Neural cell (in vitro differentiated cells): ENCODE data around the gene RIMKLB. TPM values are rescaled to one million over a fixed set of nuclear protein-coding genes. Genes with fewer than 3 reads are reported as not detected.

Experiments
- H2AFZ ChIP-seq: fragments of 200-600, 300-800 bp; sonication (generic), shearing (Covaris generic); 2 replicates; pipeline ENCODE4 v1.6.0; 2014; ENCODE audit warnings: low read depth, mild to moderate bottlenecking, antibody characterized with exemption, low read length, moderate library complexity
- H3F3A ChIP-seq: fragments of 200-600 bp; shearing (Covaris generic); 2 replicates; pipeline ENCODE4 v1.6.1; 2016; ENCODE audit warnings: mild to moderate bottlenecking, moderate library complexity, mixed read lengths, antibody characterized with exemption, low read length; ENCODE audit not compliant: insufficient read depth, poor library complexity, severe bottlenecking
- H3K27ac ChIP-seq: fragments of 200-600, 300-800 bp; sonication (generic), shearing (Covaris generic); 2 replicates; pipeline ENCODE4 v1.5.1; 2014; ENCODE audit warnings: mild to moderate bottlenecking, low read length, moderate library complexity
- H3K27me3 ChIP-seq: fragments of 300-800, 200-600 bp; sonication (generic), shearing (Covaris generic); 2 replicates; pipeline ENCODE4 v1.6.0; 2014; ENCODE audit warnings: mild to moderate bottlenecking, low read depth, low read length, moderate library complexity; ENCODE audit not compliant: insufficient read depth
- H3K36me3 ChIP-seq: fragments of 300-800, 200-600 bp; sonication (generic), shearing (Covaris generic); 2 replicates; pipeline ENCODE4 v1.5.1; 2014; ENCODE audit warnings: mild to moderate bottlenecking, antibody characterized with exemption, low read length, moderate library complexity; ENCODE audit not compliant: insufficient read depth
- H3K4me2 ChIP-seq: fragments of 300-800, 200-600 bp; sonication (generic), shearing (Covaris generic); 2 replicates; pipeline ENCODE4 v1.6.0; 2014; ENCODE audit warnings: mild to moderate bottlenecking, low read length
- H3K4me3 ChIP-seq: fragments of 300-800, 200-600 bp; sonication (generic), shearing (Covaris generic); 2 replicates; pipeline ENCODE4 v1.5.1; 2014; ENCODE audit warnings: mild to moderate bottlenecking, low read length, moderate library complexity
- H3K79me2 ChIP-seq: fragments of 200-600 bp; shearing (Covaris generic); replicated peaks from 2 replicates; pipeline ENCODE4 v1.6.0; 2014; ENCODE audit warnings: mild to moderate bottlenecking, low read length, moderate library complexity; ENCODE audit not compliant: insufficient read depth
- H3K9ac ChIP-seq: fragments of 300-800, 200-600 bp; sonication (generic), shearing (Covaris generic); 2 replicates; pipeline ENCODE4 v1.6.1; 2016; ENCODE audit warnings: mild to moderate bottlenecking, low read length, mixed read lengths
- H3K9me2 ChIP-seq: fragments of 200-600 bp; shearing (Covaris generic); 2 replicates; pipeline ENCODE4 v1.6.1; 2016; ENCODE audit warnings: mild to moderate bottlenecking, low read length, mixed read lengths; ENCODE audit not compliant: insufficient read depth
- H3K9me3 ChIP-seq: fragments of 200-600, 300-800 bp; sonication (generic), shearing (Covaris generic); 2 replicates; pipeline ENCODE4 v1.6.1; 2016; ENCODE audit warnings: mild to moderate bottlenecking, mixed run types, low read length, moderate library complexity, mixed read lengths
- H4K20me1 ChIP-seq: fragments of 200-600 bp; shearing (Covaris generic); 2 replicates; pipeline ENCODE4 v1.6.1; 2016; ENCODE audit warnings: mild to moderate bottlenecking, mixed run types; ENCODE audit not compliant: insufficient read depth
- EP300 ChIP-seq: fragments of 450-650 bp; conservative IDR thresholded peaks from 2 replicates; pipeline ENCODE4 v1.6.1; 2014; ENCODE audit warnings: antibody characterized with exemption, mild to moderate bottlenecking, moderate library complexity; ENCODE audit not compliant: poor library complexity, severe bottlenecking
- EZH2 ChIP-seq: fragments of 200-600, 300-800 bp; shearing (Covaris generic), sonication (generic); IDR thresholded peaks from 2 replicates; pipeline ENCODE4 v1.6.1; 2014; ENCODE audit warnings: antibody characterized with exemption, low read length, borderline replicate concordance, mild to moderate bottlenecking; ENCODE audit not compliant: insufficient read depth, poor library complexity, severe bottlenecking
- POLR2AphosphoS5 ChIP-seq: IDR thresholded peaks from 2 replicates; pipeline ENCODE4 v1.6.1; 2012
- RAD21 ChIP-seq: fragments of 450-650 bp; conservative IDR thresholded peaks from 2 replicates; pipeline ENCODE4 v1.6.1; 2014; ENCODE audit warnings: antibody characterized with exemption, mild to moderate bottlenecking, moderate library complexity
- REST ChIP-seq: IDR thresholded peaks from 2 replicates; pipeline ENCODE4 v1.6.1; 2012; ENCODE audit warnings: borderline replicate concordance
- polyA plus RNA-seq: library from polyadenylated mRNA; depleted of rRNA; stranded (reverse); fragments of >200 nt; gene quantifications from 2 replicates; pipeline ENCODE4 v1.2.3, GENCODE V29; 2014
- TF ChIP-seq, protein P1 (sequence below): fragments of 450-650 bp; IDR thresholded peaks from 2 replicates; pipeline ENCODE4 v1.5.1; 2014; ENCODE audit warnings: antibody characterized with exemption, mild to moderate bottlenecking, moderate library complexity; ENCODE audit not compliant: poor library complexity, severe bottlenecking

RIMKLB gene
- polyA plus RNA-seq, 1 donor from 2014 or later, result 393 TPM

GRCh38 chr12:8829125-8829518 lies 131.3 kb downstream of the RIMKLB start:
- Histone ChIP-seq H3K4me3 (no peak overlapping the region), H3K4me2 (no peak overlapping the region), H3K9me2 (no peaks in the 10 kb centered on the region), H3K27me3 (no peaks in the 10 kb centered on the region), H3K27ac (no peak overlapping the region), H3K36me3 (no peaks in the 10 kb centered on the region), H2AFZ (no peak overlapping the region), H3K79me2 (no peaks in the 10 kb centered on the region), H3K9me3 (no peaks in the 10 kb centered on the region), H4K20me1 (no peaks in the 10 kb centered on the region), H3K9ac (no peak overlapping the region), H3F3A (no peaks in the 10 kb centered on the region)
- TF ChIP-seq EZH2 (no peak), POLR2AphosphoS5 (no peak)

DNA sequence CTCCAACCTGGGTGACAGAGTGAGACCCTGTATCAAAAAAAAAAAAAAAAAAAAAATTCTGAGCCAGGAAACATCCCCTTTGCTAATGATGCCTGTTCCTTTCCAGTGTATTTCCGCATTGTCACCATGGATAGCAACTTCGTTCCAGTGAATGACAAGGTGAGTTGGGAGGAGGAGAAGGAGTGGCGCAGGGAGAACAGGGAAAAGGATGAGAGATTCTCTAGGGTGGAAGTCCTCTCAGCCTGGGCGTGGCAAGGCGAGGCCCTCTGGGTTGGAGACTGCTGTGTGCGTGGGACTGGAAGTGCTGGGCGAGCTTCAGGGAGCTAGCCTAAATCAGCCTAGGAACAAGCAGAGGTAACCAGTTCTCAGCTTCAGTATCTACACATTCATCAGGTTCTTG lies 131.8 kb downstream of the RIMKLB start:
- Histone ChIP-seq H3K9me3 (no peaks in the 10 kb centered on the region), H3K9ac (no peak overlapping the region), H3K9me2 (no peaks in the 10 kb centered on the region)

DNA sequence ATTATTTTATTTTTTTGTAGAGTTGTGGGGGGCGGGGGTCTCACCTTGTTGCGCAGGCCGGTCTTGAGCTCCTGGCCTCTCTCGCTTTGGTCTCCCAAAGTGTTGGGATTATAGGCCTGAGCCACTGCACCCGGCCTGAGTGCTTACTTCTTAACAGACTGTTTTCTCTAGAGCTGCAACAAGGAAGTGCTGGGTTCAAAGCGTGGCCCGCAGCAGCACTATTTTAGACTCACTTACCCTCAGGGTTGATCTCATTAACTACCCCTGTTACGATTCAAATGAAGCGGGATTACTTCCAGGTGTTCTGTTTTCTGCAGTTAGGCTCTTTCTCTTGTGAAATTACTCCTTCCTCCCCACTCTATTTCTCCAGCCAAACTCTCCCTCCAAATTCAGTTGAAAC lies 133.3 kb downstream of the RIMKLB start:
- Histone ChIP-seq H3F3A (no peaks in the 10 kb centered on the region), H3K9ac (no peak overlapping the region), H3K27me3 (no peaks in the 10 kb centered on the region), H2AFZ (no peak overlapping the region), H3K4me3 (no peak overlapping the region), H3K36me3 (no peaks in the 10 kb centered on the region), H3K9me2 (no peaks in the 10 kb centered on the region), H3K4me2 (no peak overlapping the region), H3K9me3 (no peaks in the 10 kb centered on the region), H4K20me1 (no peaks in the 10 kb centered on the region), H3K79me2 (no peaks in the 10 kb centered on the region), H3K27ac (no peak overlapping the region)
- TF ChIP-seq REST (no peak), EP300 (no peak), POLR2AphosphoS5 (no peak), EZH2 (no peak), RAD21 (no peak)
- TF ChIP-seq, protein P1, sequence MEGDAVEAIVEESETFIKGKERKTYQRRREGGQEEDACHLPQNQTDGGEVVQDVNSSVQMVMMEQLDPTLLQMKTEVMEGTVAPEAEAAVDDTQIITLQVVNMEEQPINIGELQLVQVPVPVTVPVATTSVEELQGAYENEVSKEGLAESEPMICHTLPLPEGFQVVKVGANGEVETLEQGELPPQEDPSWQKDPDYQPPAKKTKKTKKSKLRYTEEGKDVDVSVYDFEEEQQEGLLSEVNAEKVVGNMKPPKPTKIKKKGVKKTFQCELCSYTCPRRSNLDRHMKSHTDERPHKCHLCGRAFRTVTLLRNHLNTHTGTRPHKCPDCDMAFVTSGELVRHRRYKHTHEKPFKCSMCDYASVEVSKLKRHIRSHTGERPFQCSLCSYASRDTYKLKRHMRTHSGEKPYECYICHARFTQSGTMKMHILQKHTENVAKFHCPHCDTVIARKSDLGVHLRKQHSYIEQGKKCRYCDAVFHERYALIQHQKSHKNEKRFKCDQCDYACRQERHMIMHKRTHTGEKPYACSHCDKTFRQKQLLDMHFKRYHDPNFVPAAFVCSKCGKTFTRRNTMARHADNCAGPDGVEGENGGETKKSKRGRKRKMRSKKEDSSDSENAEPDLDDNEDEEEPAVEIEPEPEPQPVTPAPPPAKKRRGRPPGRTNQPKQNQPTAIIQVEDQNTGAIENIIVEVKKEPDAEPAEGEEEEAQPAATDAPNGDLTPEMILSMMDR, result no peak

More for the DNA sequence above, 131.8 kb downstream of the RIMKLB start:
- Histone ChIP-seq H3K27me3 (no peaks in the 10 kb centered on the region), H4K20me1 (no peaks in the 10 kb centered on the region), H2AFZ (no peak overlapping the region), H3K36me3 (no peaks in the 10 kb centered on the region), H3K27ac (no peak overlapping the region), H3K4me3 (no peak overlapping the region), H3K4me2 (no peak overlapping the region), H3K79me2 (no peaks in the 10 kb centered on the region), H3F3A (no peaks in the 10 kb centered on the region)
- TF ChIP-seq EZH2 (no peak), EP300 (no peak), REST (no peak)
